Keratinocyte (primary cell): ENCODE measurements around the gene OSGIN1. TPM values are rescaled to one million over a fixed set of nuclear protein-coding genes. Genes with fewer than 3 reads are reported as not detected.

ENCODE experiments used
- DNase-seq: peaks from one replicate; pipeline ENCODE4 v3.0.0-alpha.2; 2011; ENCODE audit warnings: low read depth, missing footprints, low spot score
- FAIRE-seq: peaks from 2 replicates; lab custom pipeline; 2011; peaks lifted over from hg19 to GRCh38; lab: Jason Lieb, UNC
- H2AFZ ChIP-seq: 2 replicates; pipeline ENCODE4 v1.6.0; 2012; ENCODE audit warnings: low read length, control low read depth, inconsistent platforms; ENCODE audit not compliant: control insufficient read depth
- H3K27ac ChIP-seq: 2 replicates; pipeline ENCODE4 v1.5.1; 2011; ENCODE audit warnings: low read length; ENCODE audit not compliant: control insufficient read depth, insufficient read depth
- H3K27me3 ChIP-seq: 3 replicates; pipeline ENCODE4 v1.6.0; 2011; ENCODE audit warnings: low read length; ENCODE audit not compliant: control insufficient read depth, insufficient read depth; ENCODE audit errors: extremely low read depth
- H3K36me3 ChIP-seq, 2 experiments: 2 replicates in 1 of 2; 3 replicates in 1 of 2; pipeline ENCODE4 v1.5.1; 2011; ENCODE audit warnings: low read length in 2 of 2, mild to moderate bottlenecking in 1 of 2; ENCODE audit not compliant: control insufficient read depth in 2 of 2, insufficient read depth in 2 of 2; ENCODE audit errors: extremely low read depth in 1 of 2
- H3K4me1 ChIP-seq: 3 replicates; pipeline ENCODE4 v1.5.1; 2011; ENCODE audit warnings: low read length; ENCODE audit not compliant: control insufficient read depth, insufficient read depth; ENCODE audit errors: extremely low read depth
- H3K4me2 ChIP-seq: 3 replicates; pipeline ENCODE4 v1.6.0; 2011; ENCODE audit warnings: low read depth, low read length; ENCODE audit not compliant: control insufficient read depth, insufficient read depth; ENCODE audit errors: extremely low read depth
- H3K4me3 ChIP-seq, 3 experiments: fragments of 200-600 bp in 1 of 3; sonication (generic) in 1 of 3; 2 replicates in 2 of 3; 3 replicates in 1 of 3; pipeline ENCODE4 v1.5.1; 2011 to 2016; ENCODE audit warnings: low read length in 3 of 3, mild to moderate bottlenecking in 3 of 3, control low read depth in 2 of 3, inconsistent platforms in 1 of 3, low read depth in 1 of 3, mixed read lengths in 1 of 3, mixed run types in 1 of 3, moderate library complexity in 1 of 3; ENCODE audit not compliant: control insufficient read depth in 2 of 3, insufficient read depth in 2 of 3; ENCODE audit errors: extremely low read depth in 1 of 3
- H3K79me2 ChIP-seq: 2 replicates; pipeline ENCODE4 v1.6.0; 2012; ENCODE audit warnings: low read length; ENCODE audit not compliant: control insufficient read depth, insufficient read depth
- H3K9ac ChIP-seq: 3 replicates; pipeline ENCODE4 v1.6.0; 2011; ENCODE audit warnings: low read length; ENCODE audit not compliant: control insufficient read depth, insufficient read depth; ENCODE audit errors: extremely low read depth
- H3K9me1 ChIP-seq: 3 replicates; pipeline ENCODE4 v1.6.0; 2011; ENCODE audit warnings: low read length; ENCODE audit not compliant: control insufficient read depth, insufficient read depth; ENCODE audit errors: extremely low read depth
- H3K9me3 ChIP-seq: 2 replicates; pipeline ENCODE4 v1.5.1; 2012; ENCODE audit warnings: low read depth, low read length; ENCODE audit not compliant: control insufficient read depth
- H4K20me1 ChIP-seq: 3 replicates; pipeline ENCODE4 v1.6.0; 2011; ENCODE audit warnings: low read length; ENCODE audit not compliant: control insufficient read depth, insufficient read depth; ENCODE audit errors: extremely low read depth
- CTCF ChIP-seq, 3 experiments: IDR thresholded peaks in 1 of 3; conservative IDR thresholded peaks in 1 of 3; optimal IDR thresholded peaks in 1 of 3; 2 replicates in 2 of 3; 3 replicates in 1 of 3; pipeline versions ENCODE3 to v1.5.1; 2011; ENCODE audit warnings: low read length in 3 of 3, mild to moderate bottlenecking in 3 of 3, moderate library complexity in 2 of 3, control low read depth in 1 of 3, inconsistent platforms in 1 of 3; ENCODE audit not compliant: insufficient read depth in 2 of 3; ENCODE audit errors: extremely low read depth in 1 of 3
- EZH2 ChIP-seq: IDR thresholded peaks from one replicate; pipeline ENCODE4 v1.6.1; 2012; ENCODE audit warnings: inconsistent platforms, mild to moderate bottlenecking, low read length, moderate library complexity
- dilution Hi-C: fragments of 300-500 bp; cut with MboI; formaldehyde crosslinking; loops from one replicate; pipeline ENCODE4 v1.7.0; 2020; ENCODE audit warnings: low sequenced_read_pairs; ENCODE audit not compliant: extremely low pct_ligation_motif_present
- polyA plus RNA-seq, 5 experiments: library from polyadenylated mRNA; depleted of rRNA in 3 of 5; stranded (reverse) in 3 of 5; stranded (forward) in 1 of 5; unstranded in 1 of 5; fragments of >200 nt; gene quantifications; 1 replicate in 1 of 5; 2 replicates in 3 of 5; 3 replicates in 1 of 5; pipeline versions ENCODE4 v1.2.1 to v1.2.3, GENCODE V29; 2011 to 2012; ENCODE audit warnings: missing spikeins in 2 of 5, low read depth in 1 of 5, low replicate concordance in 1 of 5

Gene OSGIN1
- polyA plus RNA-seq, 1 donor (not counting 4 experiments of a cell fraction or from before 2014, with no cell fraction given) = 2.1 TPM

GRCh38 chr16:83915081-83915480 lies 38.0 kb upstream of the OSGIN1 start:
- no peak overlapping the region for H3K9ac ChIP-seq
- H3K4me2 ChIP-seq = no peak overlapping the region
- no peaks in the 10 kb centered on the region for H4K20me1 ChIP-seq
- no peak overlapping the region for H2AFZ ChIP-seq
- H3K9me3 ChIP-seq = no peaks in the 10 kb centered on the region
- H3K4me3 ChIP-seq = no peak overlapping the region
- DNase-seq (no peak), FAIRE-seq (no peak)
- H3K9me1 ChIP-seq = no peaks in the 10 kb centered on the region
- H3K4me1 ChIP-seq = no peaks in the 10 kb centered on the region
- H3K27me3 ChIP-seq = no peaks in the 10 kb centered on the region
- dilution Hi-C loops = no loop called here
- H3K27ac ChIP-seq = no peak overlapping the region
- H3K79me2 ChIP-seq = no peaks in the 10 kb centered on the region
- H3K36me3 ChIP-seq = peaks cover 0 to 24% of the 10 kb centered on the region in 2 experiments
- TF ChIP-seq EZH2 (no peak), CTCF (optimal IDR thresholded peaks at IDR 0.05 in 1 of 3, IDR thresholded peaks at IDR 0.05 in 1 of 3, conservative IDR thresholded peaks at IDR 0.05 in 1 of 3; ENCODE audit: extremely low read depth in 1 of 3, insufficient read depth in 2 of 3, low read length in 3 of 3) (no peak)

DNA sequence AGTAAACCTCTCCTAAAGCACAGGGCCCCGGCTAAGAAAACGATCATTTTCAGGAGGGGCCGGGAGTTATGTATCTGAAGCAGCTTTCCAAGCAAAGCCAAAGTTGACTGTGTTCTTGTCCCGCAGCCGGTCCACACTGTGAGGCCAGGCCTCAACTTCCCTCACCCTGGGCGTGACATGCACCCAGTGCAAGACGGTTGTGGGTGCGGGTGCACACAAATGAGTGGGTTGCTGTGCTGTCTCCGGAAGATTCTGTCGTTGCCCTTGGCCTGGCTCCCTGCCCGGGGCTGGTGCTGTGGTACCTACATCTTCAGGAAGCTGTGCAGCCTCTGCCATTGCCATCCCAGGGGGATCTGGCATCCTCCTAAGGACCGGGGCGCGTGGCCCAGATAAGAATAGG lies 37.5 kb upstream of the OSGIN1 start:
- Histone ChIP-seq H4K20me1 (no peaks in the 10 kb centered on the region), H3K9me3 (no peaks in the 10 kb centered on the region), H3K27ac (no peak overlapping the region), H2AFZ (no peak overlapping the region), H3K4me1 (no peaks in the 10 kb centered on the region), H3K9ac (no peak overlapping the region), H3K79me2 (no peaks in the 10 kb centered on the region), H3K27me3 (no peaks in the 10 kb centered on the region), H3K36me3 (peaks cover 0 to 24% of the 10 kb centered on the region in 2 experiments), H3K4me3 (no peak overlapping the region), H3K4me2 (no peak overlapping the region), H3K9me1 (no peaks in the 10 kb centered on the region)
- FAIRE-seq = no peak
- dilution Hi-C loops = no loop called here
- no peak for DNase-seq
- TF ChIP-seq EZH2 (no peak), CTCF (optimal IDR thresholded peaks at IDR 0.05 in 1 of 3, IDR thresholded peaks at IDR 0.05 in 1 of 3, conservative IDR thresholded peaks at IDR 0.05 in 1 of 3; ENCODE audit: extremely low read depth in 1 of 3, insufficient read depth in 2 of 3, low read length in 3 of 3) (no peak)
